IgD-negative memory B cell (primary cell): ENCODE measurements around the gene CUL1. TPM values are rescaled to one million over a fixed set of nuclear protein-coding genes. Genes with fewer than 3 reads are reported as not detected.

Source experiments
- H3K27ac Mint-ChIP-seq, 3 donors: one replicate each; pipeline ENCODE4 v1.8.0; 2020 to 2022; ENCODE audit warnings: mild to moderate bottlenecking in 3 of 3, mixed read lengths in 3 of 3, moderate library complexity in 1 of 3
- H3K27me3 Mint-ChIP-seq: one replicate; pipeline ENCODE4 v1.8.0; 2021; ENCODE audit warnings: mixed read lengths
- H3K36me3 Mint-ChIP-seq: one replicate; pipeline ENCODE4 v1.8.0; 2020; ENCODE audit warnings: mild to moderate bottlenecking, mixed read lengths
- H3K4me1 Mint-ChIP-seq, 3 donors: one replicate each; pipeline ENCODE4 v1.8.0; 2020 to 2022; ENCODE audit warnings: mixed read lengths in 3 of 3, mild to moderate bottlenecking in 1 of 3
- H3K4me3 Mint-ChIP-seq, 4 donors: one replicate each; pipeline ENCODE4 v1.8.0; 2020 to 2022; ENCODE audit warnings: mild to moderate bottlenecking in 4 of 4, mixed read lengths in 4 of 4, moderate library complexity in 3 of 4
- H3K9me3 Mint-ChIP-seq, 3 donors: one replicate each; pipeline ENCODE4 v1.8.0; 2020 to 2021; ENCODE audit warnings: mixed read lengths in 3 of 3, mild to moderate bottlenecking in 1 of 3
- polyA plus RNA-seq: library from polyadenylated mRNA; unstranded; fragments of 300-500 nt; fragmentation: Illumina TruSeq; gene quantifications from one replicate; pipeline ENCODE4 v1.2.3, GENCODE V29; 2021

CUL1 gene
- polyA plus RNA-seq, 1 donor from 2014 or later = 54.5 TPM

DNA sequence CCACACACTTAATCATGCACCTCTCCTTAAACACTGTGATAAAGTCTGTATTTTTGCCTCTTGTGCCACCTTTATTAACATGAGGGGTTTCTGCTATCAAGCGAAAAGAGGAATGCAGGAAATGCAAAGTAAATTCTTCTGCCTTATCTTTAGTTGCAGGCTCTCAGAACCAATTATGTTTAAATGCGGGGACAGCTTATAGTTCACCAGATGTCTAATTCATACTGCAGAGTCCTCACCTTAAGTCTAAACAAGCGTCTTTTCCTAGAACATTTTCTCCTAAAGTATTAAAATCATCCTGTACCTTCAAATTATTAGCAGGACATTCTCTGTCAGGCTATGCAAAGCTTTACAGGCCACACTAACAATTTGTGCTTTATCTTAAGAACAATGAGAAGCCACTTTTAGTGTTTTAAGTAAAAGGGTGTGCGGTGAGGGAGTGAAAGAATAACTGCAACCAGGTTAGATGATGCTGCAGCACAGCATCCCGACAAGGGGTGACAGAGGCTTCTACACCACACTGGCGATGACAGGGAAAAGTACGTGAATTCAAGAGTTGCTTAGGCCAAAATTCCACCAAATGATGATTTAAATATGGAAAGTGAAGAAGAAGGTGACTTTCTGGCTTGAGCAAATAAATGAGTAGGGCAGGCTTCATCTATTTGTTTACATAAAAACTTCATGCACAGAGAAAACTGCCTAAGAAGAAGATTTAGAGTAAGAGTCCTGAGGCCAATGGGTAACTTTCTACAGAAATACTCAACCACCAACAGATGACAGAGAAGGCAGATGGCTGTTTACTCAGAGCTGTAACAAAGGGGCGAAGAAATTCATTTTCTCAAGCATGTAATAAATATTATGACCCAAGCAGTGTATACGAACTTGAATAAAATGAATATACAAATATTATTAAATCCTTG lies 149.4 kb downstream of the CUL1 start:
- Mint-ChIP-seq H3K27ac (no peak overlapping the region), H3K4me1 (peaks cover 8 to 28% (median 17%) of the 10 kb centered on the region in 3 donors), H3K4me3 (no peak overlapping the region), H3K27me3 (no peaks in the 10 kb centered on the region), H3K9me3 (no peaks in the 10 kb centered on the region), H3K36me3 (peaks cover 2% of the 10 kb centered on the region)

DNA sequence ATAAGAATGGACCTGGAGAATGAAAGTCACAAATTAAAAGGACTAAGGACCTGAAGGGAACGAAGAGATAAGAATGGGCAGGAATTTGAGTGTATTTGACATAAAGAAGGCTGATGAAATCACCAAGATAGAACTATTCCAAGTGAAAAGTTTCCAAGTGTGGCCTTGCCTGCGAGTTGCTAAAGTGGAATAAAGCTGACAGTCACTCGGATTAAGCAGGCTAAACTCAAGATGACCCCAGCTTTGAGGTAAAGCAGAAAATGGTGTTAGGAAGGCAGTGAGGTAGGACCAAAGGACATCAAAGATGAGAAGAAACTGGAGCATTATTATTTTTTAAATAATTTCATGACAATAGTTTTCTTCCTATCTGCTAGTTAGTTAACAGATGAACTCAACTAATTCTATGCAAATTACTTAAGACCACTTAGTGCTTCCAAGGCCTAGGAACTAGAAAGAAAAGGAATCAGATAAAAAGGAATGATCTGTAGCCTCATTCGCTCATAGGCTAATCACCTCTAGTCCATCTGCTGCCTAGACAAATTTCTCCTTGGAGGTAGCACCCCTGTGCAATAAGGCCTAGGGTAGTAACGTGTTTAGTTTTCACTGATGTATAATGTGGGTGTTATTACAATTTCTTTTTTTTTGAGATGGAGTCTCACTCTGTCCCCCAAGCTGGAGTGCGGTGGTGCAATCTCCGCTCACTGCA lies 150.8 kb downstream of the CUL1 start:
- Mint-ChIP-seq H3K9me3 (no peaks in the 10 kb centered on the region), H3K27ac (no peak overlapping the region), H3K27me3 (no peaks in the 10 kb centered on the region), H3K36me3 (peaks cover 2% of the 10 kb centered on the region), H3K4me3 (peak overlapping the region in 1 of 4 donors; percentile 18), H3K4me1 (peaks cover 8 to 28% (median 17%) of the 10 kb centered on the region in 3 donors)

DNA sequence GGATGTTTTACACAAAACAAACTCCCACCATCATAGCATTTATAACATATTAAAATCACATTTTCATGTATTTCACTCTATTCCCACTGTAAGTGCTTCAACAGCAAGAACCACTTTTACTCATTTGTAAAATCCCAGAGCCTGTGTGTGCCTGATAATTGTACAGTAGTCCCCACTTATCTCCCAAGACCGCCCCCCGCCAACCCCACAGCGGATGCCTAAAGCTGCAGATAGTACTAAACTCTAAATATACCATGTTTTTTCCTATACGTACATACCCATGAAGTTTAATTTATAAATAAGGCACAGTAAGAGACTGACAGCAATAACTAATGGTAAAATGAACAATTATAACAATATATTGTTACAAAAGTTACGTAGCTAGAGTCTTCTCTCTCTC lies 151.9 kb downstream of the CUL1 start:
- H3K27me3 Mint-ChIP-seq = no peaks in the 10 kb centered on the region

More for the DNA sequence above, 151.9 kb downstream of the CUL1 start:
- Mint-ChIP-seq H3K9me3 (no peaks in the 10 kb centered on the region), H3K4me1 (peaks cover 8 to 28% (median 17%) of the 10 kb centered on the region in 3 donors), H3K27ac (no peak overlapping the region), H3K4me3 (no peak overlapping the region), H3K36me3 (peaks cover 2% of the 10 kb centered on the region)

Other genes with a start within 250 kb of the CUL1 start
- not detected for gene C7orf33, start 108.1 kb upstream of the CUL1 start, polyA plus RNA-seq
- 2.6 TPM for gene EZH2, start 185.4 kb downstream of the CUL1 start, polyA plus RNA-seq